Loucy (cell line): ENCODE data around the gene SERINC1.

Source experiments
- H2AFZ ChIP-seq: fragments of 200-600 bp; sonication (generic); 2 replicates; pipeline ENCODE4 v1.6.0; 2016; ENCODE audit warnings: antibody characterized with exemption, mild to moderate bottlenecking, low read length, moderate library complexity
- H3F3A ChIP-seq: fragments of 200-600 bp; 2 replicates; pipeline ENCODE4 v1.6.0; 2016; ENCODE audit warnings: antibody characterized with exemption, low read depth, mild to moderate bottlenecking
- H3K27me3 ChIP-seq: fragments of 200-600 bp; sonication (generic); 2 replicates; pipeline ENCODE4 v1.6.1; 2014; ENCODE audit warnings: low read length, mild to moderate bottlenecking; ENCODE audit not compliant: insufficient read depth, poor library complexity, severe bottlenecking
- H3K36me3 ChIP-seq: fragments of 200-600 bp; sonication (generic); 2 replicates; pipeline ENCODE4 v1.6.1; 2016; ENCODE audit warnings: low read length; ENCODE audit not compliant: insufficient read depth
- H3K4me1 ChIP-seq: fragments of 200-600 bp; sonication (generic); 2 replicates; pipeline ENCODE4 v1.5.1; 2014; ENCODE audit warnings: low read length, mild to moderate bottlenecking; ENCODE audit not compliant: insufficient read depth, poor library complexity, severe bottlenecking
- H3K4me2 ChIP-seq: fragments of 200-600 bp; sonication (generic); 2 replicates; pipeline ENCODE4 v1.6.0; 2014; ENCODE audit warnings: antibody characterized with exemption, low read length, low read depth, mild to moderate bottlenecking; ENCODE audit not compliant: poor library complexity, severe bottlenecking
- H3K4me3 ChIP-seq: fragments of 200-600 bp; sonication (generic); 2 replicates; pipeline ENCODE4 v1.5.1; 2014; ENCODE audit warnings: low read length, mild to moderate bottlenecking, mixed read lengths; ENCODE audit not compliant: poor library complexity, severe bottlenecking
- H3K79me2 ChIP-seq: fragments of 200-600 bp; sonication (generic); 2 replicates; pipeline ENCODE4 v1.6.1; 2014; ENCODE audit warnings: low read length; ENCODE audit not compliant: insufficient read depth
- H3K9ac ChIP-seq: fragments of 200-600 bp; sonication (generic); 2 replicates; pipeline ENCODE4 v1.6.0; 2014; ENCODE audit warnings: mild to moderate bottlenecking, low read depth, low read length, moderate library complexity; ENCODE audit not compliant: poor library complexity, severe bottlenecking
- H3K9me2 ChIP-seq: fragments of 200-600 bp; sonication (generic); replicated peaks from 2 replicates; pipeline ENCODE4 v1.6.1; 2016; ENCODE audit warnings: low read depth, low read length, mixed read lengths
- H3K9me3 ChIP-seq: fragments of 200-600 bp; sonication (generic); 2 replicates; pipeline ENCODE4 v1.6.1; 2014; ENCODE audit warnings: mild to moderate bottlenecking, antibody characterized with exemption, low read length, low read depth; ENCODE audit not compliant: insufficient read depth
- H4K20me1 ChIP-seq: fragments of 200-600 bp; sonication (generic); 2 replicates; pipeline ENCODE4 v1.6.0; 2014; ENCODE audit warnings: antibody characterized with exemption, low read length, mild to moderate bottlenecking; ENCODE audit not compliant: insufficient read depth, poor library complexity, severe bottlenecking
- CTCF ChIP-seq: fragments of 200-600 bp; sonication (generic); conservative IDR thresholded peaks from 2 replicates; pipeline ENCODE4 v1.5.1; 2014; ENCODE audit warnings: mild to moderate bottlenecking, antibody characterized with exemption, low read length
- EZH2phosphoT487 ChIP-seq: fragments of 200-600 bp; IDR thresholded peaks from 2 replicates; pipeline ENCODE4 v1.6.1; 2018; ENCODE audit warnings: antibody characterized with exemption, mild to moderate bottlenecking, moderate library complexity, borderline replicate concordance

SERINC1 gene

GRCh38 chr6:122501475-122501874 lies 29.9 kb upstream of the SERINC1 start:
- Histone ChIP-seq H3K27me3 (no peaks in the 10 kb centered on the region), H3K36me3 (no peaks in the 10 kb centered on the region), H3K4me1 (no peaks in the 10 kb centered on the region), H2AFZ (no peak overlapping the region), H3K4me3 (no peak overlapping the region), H3K9me2 (no peaks in the 10 kb centered on the region), H3K9me3 (peaks cover 16% of the 10 kb centered on the region), H3K79me2 (no peaks in the 10 kb centered on the region), H3F3A (no peaks in the 10 kb centered on the region), H3K4me2 (no peak overlapping the region), H3K9ac (no peak overlapping the region), H4K20me1 (no peaks in the 10 kb centered on the region)
- TF ChIP-seq EZH2phosphoT487, result no peak
- no peak for TF ChIP-seq CTCF

GRCh38 chr6:122495612-122496011 lies 24.0 kb upstream of the SERINC1 start:
- H3K27me3 ChIP-seq, result no peaks in the 10 kb centered on the region
- H3K9me3 ChIP-seq, result peaks cover 11% of the 10 kb centered on the region
- H3K4me1 ChIP-seq, result no peaks in the 10 kb centered on the region
- H3F3A ChIP-seq, result no peaks in the 10 kb centered on the region
- no peak overlapping the region for H3K4me2 ChIP-seq
- TF ChIP-seq EZH2phosphoT487 (no peak), CTCF (no peak)
- no peak overlapping the region for H2AFZ ChIP-seq
- no peak overlapping the region for H3K4me3 ChIP-seq
- H4K20me1 ChIP-seq, result no peaks in the 10 kb centered on the region
- H3K79me2 ChIP-seq, result no peaks in the 10 kb centered on the region
- H3K9me2 ChIP-seq, result no peaks in the 10 kb centered on the region
- H3K36me3 ChIP-seq, result no peaks in the 10 kb centered on the region
- no peak overlapping the region for H3K9ac ChIP-seq

- Histone ChIP-seq H3K4me1 (no peaks in the 10 kb centered on the region), H3K4me2 (no peak overlapping the region), H4K20me1 (no peaks in the 10 kb centered on the region), H3K79me2 (no peaks in the 10 kb centered on the region), H3K36me3 (no peaks in the 10 kb centered on the region), H3K27me3 (no peaks in the 10 kb centered on the region), H3F3A (no peaks in the 10 kb centered on the region), H2AFZ (no peak overlapping the region), H3K4me3 (no peak overlapping the region), H3K9ac (no peak overlapping the region), H3K9me2 (no peaks in the 10 kb centered on the region), H3K9me3 (peaks cover 11% of the 10 kb centered on the region)
- TF ChIP-seq EZH2phosphoT487 (no peak), CTCF (no peak)
Measured at GRCh38 chr6:122494665-122495272, 23.2 kb upstream of the SERINC1 start.
